Bronchial smooth muscle cell (primary cell): ENCODE data around the gene EGLN3. TPM values are rescaled to one million over a fixed set of nuclear protein-coding genes. Genes with fewer than 3 reads are reported as not detected.

Source experiments
- total RNA-seq: library from RNA; depleted of rRNA; stranded (reverse); fragments of >200 nt; gene quantifications from 2 replicates; pipeline ENCODE4 v1.2.1, GENCODE V29; 2014

The EGLN3 gene
- 0.26 and 0.32 TPM in 2 replicates for total RNA-seq

GRCh38 chr14:33950320-33951182 is at the start of gene EGLN3:
TSS of gene EGLN3 (minus strand) at chr14:33951074. CDS start at chr14:33950752, 322 bp downstream.

